ENCODE results near the gene GRB10.

Gene GRB10

GRCh38 chr7:50754684-50755083, 28.0 kb downstream of the GRB10 start:
- ChIA-PET POLR2A (no interaction called here), CTCF (no interaction called here)
- TF ChIP-seq BHLHE40 (IDR thresholded peaks at IDR 0.05; ENCODE audit: borderline replicate concordance): no peak
- TF ChIP-seq CTBP1 (IDR thresholded peaks at IDR 0.05; ENCODE audit: borderline replicate concordance): no peak
- no peak for TF ChIP-seq ELF4 (IDR thresholded peaks at IDR 0.05)
- no peak for TF ChIP-seq ARNT (IDR thresholded peaks at IDR 0.05)
- no peak for TF ChIP-seq HDGF (IDR thresholded peaks at IDR 0.05; ENCODE audit: borderline replicate concordance)
- no peak for TF ChIP-seq LEF1 (IDR thresholded peaks at IDR 0.05; ENCODE audit: borderline replicate concordance)
- TF ChIP-seq SUZ12 (IDR thresholded peaks at IDR 0.05): no peak
- no peak for TF ChIP-seq FOXA1 (IDR thresholded peaks at IDR 0.05)
- no peak for TF ChIP-seq TARDBP (IDR thresholded peaks at IDR 0.05)
- TF ChIP-seq L3MBTL2 (conservative IDR thresholded peaks at IDR 0.05): no peak
- no peak for TF ChIP-seq FOXM1 (IDR thresholded peaks at IDR 0.05; ENCODE audit: borderline replicate concordance)
- no peak for TF ChIP-seq SP1 (IDR thresholded peaks at IDR 0.05)
- no peak for TF ChIP-seq FOXK2 (IDR thresholded peaks at IDR 0.05)
- no peak for TF ChIP-seq NFRKB (IDR thresholded peaks at IDR 0.05)
- TF ChIP-seq PKNOX1 (IDR thresholded peaks at IDR 0.05): no peak
- TF ChIP-seq ZNF384 (IDR thresholded peaks at IDR 0.05): no peak
- DNase-seq (ENCODE audit: extremely low spot score): no peak

GRCh38 chr7:50754241-50754640, 28.5 kb downstream of the GRB10 start:
- no peak for DNase-seq (ENCODE audit: extremely low spot score)
- TF ChIP-seq SUZ12 (IDR thresholded peaks at IDR 0.05) (no peak), TARDBP (IDR thresholded peaks at IDR 0.05) (no peak), CTBP1 (IDR thresholded peaks at IDR 0.05; ENCODE audit: borderline replicate concordance) (no peak), NFRKB (IDR thresholded peaks at IDR 0.05) (no peak), FOXK2 (IDR thresholded peaks at IDR 0.05) (no peak), ELF4 (IDR thresholded peaks at IDR 0.05) (no peak), BHLHE40 (IDR thresholded peaks at IDR 0.05; ENCODE audit: borderline replicate concordance) (no peak)
- POLR2A ChIA-PET: no interaction called here
- CTCF ChIA-PET: no interaction called here

GRCh38 chr7:50752422-50752821, 30.3 kb downstream of the GRB10 start:
- TF ChIP-seq CTBP1 (IDR thresholded peaks at IDR 0.05; ENCODE audit: borderline replicate concordance): no peak
- no peak for TF ChIP-seq FOXA1 (IDR thresholded peaks at IDR 0.05)
- no peak for TF ChIP-seq ZNF384 (IDR thresholded peaks at IDR 0.05)
- TF ChIP-seq ARNT (IDR thresholded peaks at IDR 0.05): no peak
- no peak for TF ChIP-seq ELF4 (IDR thresholded peaks at IDR 0.05)
- TF ChIP-seq SUZ12 (IDR thresholded peaks at IDR 0.05): no peak
- no peak for TF ChIP-seq FOXK2 (IDR thresholded peaks at IDR 0.05)
- no peak for TF ChIP-seq BHLHE40 (IDR thresholded peaks at IDR 0.05; ENCODE audit: borderline replicate concordance)
- no peak for TF ChIP-seq SP1 (IDR thresholded peaks at IDR 0.05)
- TF ChIP-seq FOXM1 (IDR thresholded peaks at IDR 0.05; ENCODE audit: borderline replicate concordance): no peak
- TF ChIP-seq HDGF (IDR thresholded peaks at IDR 0.05; ENCODE audit: borderline replicate concordance): no peak
- TF ChIP-seq PKNOX1 (IDR thresholded peaks at IDR 0.05): no peak
- TF ChIP-seq LEF1 (IDR thresholded peaks at IDR 0.05; ENCODE audit: borderline replicate concordance): no peak
- TF ChIP-seq TARDBP (IDR thresholded peaks at IDR 0.05): no peak
- no peak for TF ChIP-seq NFRKB (IDR thresholded peaks at IDR 0.05)
- TF ChIP-seq L3MBTL2 (conservative IDR thresholded peaks at IDR 0.05): no peak
- DNase-seq (ENCODE audit: extremely low spot score): no peak
- POLR2A ChIA-PET: no interaction called here
- CTCF ChIA-PET: no interaction called here

- ChIA-PET POLR2A (no interaction called here), CTCF (interaction anchor here (0.6 kb wide), 1 partner anchor 117 kb away, joined by 3 read pairs; no protein-coding TSS in a partner anchor)
- no peak for DNase-seq (ENCODE audit: extremely low spot score)
- TF ChIP-seq L3MBTL2 (conservative IDR thresholded peaks at IDR 0.05) (no peak), NFRKB (IDR thresholded peaks at IDR 0.05) (no peak), FOXM1 (IDR thresholded peaks at IDR 0.05; ENCODE audit: borderline replicate concordance) (no peak), SP1 (IDR thresholded peaks at IDR 0.05) (no peak), HDGF (IDR thresholded peaks at IDR 0.05; ENCODE audit: borderline replicate concordance) (no peak), FOXK2 (IDR thresholded peaks at IDR 0.05) (no peak), ARNT (IDR thresholded peaks at IDR 0.05) (no peak), FOXA1 (IDR thresholded peaks at IDR 0.05) (no peak), LEF1 (IDR thresholded peaks at IDR 0.05; ENCODE audit: borderline replicate concordance) (no peak), ELF4 (IDR thresholded peaks at IDR 0.05) (no peak), TARDBP (IDR thresholded peaks at IDR 0.05) (no peak), PKNOX1 (IDR thresholded peaks at IDR 0.05) (no peak)
Observed at GRCh38 chr7:50751146-50751545, 31.6 kb downstream of the GRB10 start.

GRCh38 chr7:50749896-50750295, 32.8 kb downstream of the GRB10 start:
- CTCF ChIA-PET: interaction anchor here (0.7 kb wide), 1 partner anchor 9 kb away, joined by 3 read pairs; no protein-coding TSS in a partner anchor

More at GRCh38 chr7:50749896-50750295, 32.8 kb downstream of the GRB10 start:
- TF ChIP-seq BHLHE40 (IDR thresholded peaks at IDR 0.05; ENCODE audit: borderline replicate concordance) (no peak), ELF4 (IDR thresholded peaks at IDR 0.05) (no peak), SP1 (IDR thresholded peaks at IDR 0.05) (no peak), L3MBTL2 (conservative IDR thresholded peaks at IDR 0.05) (no peak), PKNOX1 (IDR thresholded peaks at IDR 0.05) (no peak), ZNF384 (IDR thresholded peaks at IDR 0.05) (no peak)
- POLR2A ChIA-PET: no interaction called here
- no peak for DNase-seq (ENCODE audit: extremely low spot score)
